HCT116 (cell line): ENCODE results near the gene SGK1. TPM values are rescaled to one million over a fixed set of nuclear protein-coding genes. Genes with fewer than 3 reads are reported as not detected.

Source experiments
- ATAC-seq: fragments of 200-7000 bp; cut with Tn5 transposase; 2 replicates; pipeline ENCODE4 v1.9.1; 2020; ENCODE audit warnings: mild to moderate bottlenecking, moderate library complexity
- BruUV-seq: library from RNA; stranded (reverse); fragments of 400-500 nt; replicated peaks from 2 replicates; lab custom pipeline; 2021; lab: Mats Ljungman, UMichigan
- CTCF ChIA-PET: fragments of 300-600 bp; sonication (Branson Sonifier 250); formaldehyde crosslinking; loops from one replicate; lab custom pipeline; 2021; ENCODE audit warnings: antibody characterized with exemption; lab: Charles Lee
- POLR2A ChIA-PET: fragments of 300-600, 350-600 bp; sonication (Branson Sonifier 250); formaldehyde crosslinking; loops from one replicate; lab custom pipeline; 2021; ENCODE audit warnings: antibody characterized with exemption; lab: Charles Lee
- RAD21 ChIA-PET, 2 experiments: fragments of 300-600 bp; sonication (Branson Sonifier 250); formaldehyde crosslinking; loops; one replicate each; lab custom pipeline; 2023; ENCODE audit warnings: low total read pairs in 2 of 2; ENCODE audit not compliant: uncharacterized antibody in 2 of 2, unreplicated experiment in 2 of 2, low non-redundant PET in 1 of 2; lab: Charles Lee
- DNase-seq: peaks from one replicate; pipeline ENCODE4 v3.0.0-alpha.2; 2010; ENCODE audit warnings: low read depth, low spot score
- H2AFZ ChIP-seq: fragments of 200-600 bp; shearing (Covaris generic), sonication (generic); 2 replicates; pipeline ENCODE4 v1.6.1; 2017; ENCODE audit warnings: low read depth, mixed run types, mixed read lengths, antibody characterized with exemption, low read length; ENCODE audit not compliant: poor library complexity, severe bottlenecking
- H3K27ac ChIP-seq: 2 replicates; pipeline ENCODE4 v1.5.1; 2012; ENCODE audit warnings: low read depth, low read length
- H3K27me3 ChIP-seq: fragments of 200-600 bp; sonication (generic); 2 replicates; pipeline ENCODE4 v1.6.1; 2016; ENCODE audit warnings: mixed run types, low read length, mixed read lengths; ENCODE audit not compliant: insufficient read depth
- H3K36me3 ChIP-seq, 2 experiments: fragments of 200-500 bp in 1 of 2; fragments of 200-600 bp in 1 of 2; sonication (Bioruptor generic) in 1 of 2; sonication (generic) in 1 of 2; 2 replicates each; pipeline versions ENCODE4 v1.5.1 to v1.6.1; 2014 to 2016; ENCODE audit warnings: low read length in 2 of 2, inconsistent platforms in 1 of 2, mixed read lengths in 1 of 2, mixed run types in 1 of 2; ENCODE audit not compliant: insufficient read depth in 2 of 2, control insufficient read depth in 1 of 2
- H3K4me1 ChIP-seq, 2 experiments: fragments of 200-600 bp in 1 of 2; sonication (generic) in 1 of 2; 2 replicates each; pipeline versions ENCODE4 v1.5.1 to v1.6.1; 2012 to 2017; ENCODE audit warnings: low read length in 2 of 2, inconsistent platforms in 1 of 2, mild to moderate bottlenecking in 1 of 2, mixed read lengths in 1 of 2, mixed run types in 1 of 2, moderate library complexity in 1 of 2; ENCODE audit not compliant: insufficient read depth in 2 of 2, control insufficient read depth in 1 of 2
- H3K4me2 ChIP-seq: fragments of 200-600 bp; sonication (generic); 2 replicates; pipeline ENCODE4 v1.6.1; 2017; ENCODE audit warnings: mixed run types, low read length, mixed read lengths
- H3K4me3 ChIP-seq, 2 experiments: fragments of 200-600 bp in 1 of 2; sonication (generic) in 1 of 2; replicated peaks in 1 of 2; 2 replicates each; pipeline ENCODE4 v1.5.1; 2011 to 2016; ENCODE audit warnings: low read length in 2 of 2, control low read depth in 1 of 2, low read depth in 1 of 2, mild to moderate bottlenecking in 1 of 2, mixed read lengths in 1 of 2, mixed run types in 1 of 2
- H3K79me2 ChIP-seq: fragments of 200-600 bp; sonication (generic); 2 replicates; pipeline ENCODE4 v1.6.1; 2017; ENCODE audit warnings: mild to moderate bottlenecking, mixed run types, low read length, moderate library complexity, mixed read lengths; ENCODE audit not compliant: insufficient read depth
- H3K9ac ChIP-seq: fragments of 200-600 bp; sonication (generic); 2 replicates; pipeline ENCODE4 v1.6.1; 2016; ENCODE audit warnings: low read length, mixed read lengths
- H3K9me2 ChIP-seq: fragments of 200-600 bp; sonication (generic), shearing (Covaris generic); 2 replicates; pipeline ENCODE4 v1.6.1; 2017; ENCODE audit warnings: mixed run types, mild to moderate bottlenecking, moderate library complexity; ENCODE audit not compliant: insufficient read depth
- H3K9me3 ChIP-seq, 2 experiments: fragments of 200-500 bp in 1 of 2; fragments of 200-600 bp in 1 of 2; sonication (Bioruptor generic) in 1 of 2; sonication (generic) in 1 of 2; 2 replicates each; pipeline ENCODE4 v1.6.1; 2014 to 2017; ENCODE audit warnings: low read length in 2 of 2, mixed read lengths in 2 of 2, inconsistent platforms in 1 of 2, low read depth in 1 of 2, mild to moderate bottlenecking in 1 of 2, mixed run types in 1 of 2, moderate library complexity in 1 of 2; ENCODE audit not compliant: control insufficient read depth in 1 of 2, insufficient read depth in 1 of 2
- H4K20me1 ChIP-seq: fragments of 200-600 bp; sonication (generic), shearing (Covaris generic); 2 replicates; pipeline ENCODE4 v1.6.1; 2017; ENCODE audit warnings: mixed run types, mild to moderate bottlenecking, moderate library complexity; ENCODE audit not compliant: insufficient read depth
- ATF3 ChIP-seq: IDR thresholded peaks from 2 replicates; pipeline ENCODE4 v1.6.1; 2012
- ELF1 ChIP-seq: IDR thresholded peaks from 2 replicates; pipeline ENCODE4 v1.6.1; 2012; ENCODE audit warnings: low read depth, borderline replicate concordance
- EZH2phosphoT487 ChIP-seq: fragments of 200-600 bp; IDR thresholded peaks from 2 replicates; pipeline ENCODE4 v1.6.1; 2018; ENCODE audit warnings: antibody characterized with exemption, borderline replicate concordance
- POLR2A ChIP-seq: IDR thresholded peaks from 2 replicates; pipeline ENCODE4 v1.7.0; 2011; ENCODE audit warnings: borderline replicate concordance; ENCODE audit not compliant: insufficient read depth, insufficient read length; ENCODE audit errors: extremely low read depth
- REST ChIP-seq: IDR thresholded peaks from 2 replicates; pipeline ENCODE4 v1.6.1; 2012; ENCODE audit warnings: low read depth
- ZBTB33 ChIP-seq: IDR thresholded peaks from 2 replicates; pipeline ENCODE4 v1.6.1; 2011; ENCODE audit warnings: mild to moderate bottlenecking, low read length, moderate library complexity; ENCODE audit not compliant: insufficient replicate concordance; ENCODE audit errors: extremely low read depth
- intact Hi-C: fragments of 100-400 bp; cut with micrococcal nuclease; formaldehyde crosslinking; loops from 2 replicates; pipeline ENCODE4 v1.10.0; 2022
- total RNA-seq: library from RNA; stranded (reverse); gene quantifications from one replicate; pipeline ENCODE4 v1.2.1, GENCODE V29; 2021; ENCODE audit not compliant: unreplicated experiment

SGK1 gene
- total RNA-seq, 1 experiment from 2014 or later, result 4.5 TPM

DNA sequence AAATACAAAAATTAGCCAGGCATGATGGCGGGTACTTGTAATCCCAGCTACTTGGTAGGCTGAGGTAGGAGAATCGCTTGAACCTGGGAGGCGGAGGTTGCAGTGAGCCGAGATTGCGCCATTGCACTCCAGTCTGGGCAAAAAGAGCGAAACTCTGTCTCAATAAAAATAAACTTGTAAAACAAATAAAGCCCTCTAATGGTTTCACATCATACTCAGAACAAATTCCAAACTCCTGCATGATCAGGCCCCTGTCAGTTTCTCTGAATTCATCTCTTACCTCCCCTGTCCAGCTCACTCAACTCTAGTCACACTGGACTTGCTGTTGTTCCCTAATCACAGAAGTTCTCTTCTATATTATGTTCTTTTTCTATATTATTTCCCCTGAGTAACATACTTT lies 43.1 kb upstream of the SGK1 start:
- Histone ChIP-seq H4K20me1 (no peaks in the 10 kb centered on the region), H3K27ac (no peak overlapping the region), H3K9me3 (no peaks in the 10 kb centered on the region; a peak in 1 of 4 replicates), H3K36me3 (no peaks in the 10 kb centered on the region), H3K79me2 (no peaks in the 10 kb centered on the region), H3K27me3 (no peaks in the 10 kb centered on the region), H3K9me2 (no peaks in the 10 kb centered on the region), H3K4me3 (no peak overlapping the region), H2AFZ (no peak overlapping the region), H3K4me2 (no peak overlapping the region), H3K9ac (no peak overlapping the region), H3K4me1 (peaks cover 3 to 16% of the 10 kb centered on the region in 2 experiments)
- ChIA-PET POLR2A (no interaction called here), CTCF (no interaction called here), RAD21 (no interaction called here)
- BruUV-seq, result no TSS peak
- no peak for TF ChIP-seq ELF1
- ATAC-seq (no peak), DNase-seq (no peak)
- intact Hi-C loops, result no loop called here

DNA sequence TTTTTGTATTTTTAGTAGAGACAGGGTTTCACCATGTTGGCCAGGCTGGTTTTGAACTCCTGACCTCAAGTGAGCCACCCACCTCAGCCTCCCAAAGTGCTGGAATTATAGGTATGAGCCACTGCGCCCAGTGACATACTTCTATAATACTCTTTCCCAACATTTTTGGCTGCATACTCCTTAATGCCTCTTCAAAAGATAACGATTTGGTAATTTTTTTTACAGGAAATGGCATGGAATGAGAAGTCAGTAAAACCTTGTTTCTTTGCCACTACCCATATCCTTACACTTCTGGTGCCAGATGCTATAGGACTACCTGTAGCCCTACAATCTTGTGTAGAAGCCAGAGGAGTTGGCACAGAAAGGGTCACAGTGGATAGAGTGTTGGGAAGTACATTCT lies 41.4 kb upstream of the SGK1 start:
- RAD21 ChIA-PET, result no interaction called here
- Histone ChIP-seq H2AFZ (no peak overlapping the region), H3K36me3 (no peaks in the 10 kb centered on the region), H3K27ac (no peak overlapping the region), H3K9me3 (no peaks in the 10 kb centered on the region; a peak in 1 of 4 replicates), H3K27me3 (no peaks in the 10 kb centered on the region), H3K9me2 (no peaks in the 10 kb centered on the region), H3K9ac (no peak overlapping the region), H3K4me1 (peaks cover 3 to 16% of the 10 kb centered on the region in 2 experiments), H3K79me2 (no peaks in the 10 kb centered on the region), H4K20me1 (no peaks in the 10 kb centered on the region), H3K4me2 (no peak overlapping the region), H3K4me3 (no peak overlapping the region)
- TF ChIP-seq EZH2phosphoT487, result no peak
- no peak for ATAC-seq
- no peak for DNase-seq
- CTCF ChIA-PET, result no interaction called here
- intact Hi-C loops, result no loop called here
- BruUV-seq, result no TSS peak
- POLR2A ChIA-PET, result no interaction called here

DNA sequence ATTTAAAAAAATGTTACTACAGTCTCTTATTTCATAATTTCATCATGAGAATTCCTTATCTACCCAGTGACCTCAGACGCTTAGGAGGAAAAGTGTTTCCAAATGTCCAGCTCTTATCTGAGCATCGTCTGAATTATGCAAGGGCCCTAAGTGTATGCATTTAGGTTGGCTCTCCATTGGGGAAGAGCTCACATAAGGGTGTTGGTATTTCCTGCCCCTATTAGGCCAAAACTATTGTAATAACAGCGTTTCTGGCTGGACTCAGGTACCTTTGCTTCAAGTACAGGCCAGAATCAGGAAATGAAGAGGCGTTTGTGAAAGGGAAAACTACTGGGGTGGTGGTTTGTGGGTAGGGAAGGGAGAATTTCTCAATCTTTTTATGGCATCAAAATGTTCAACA lies 40.4 kb upstream of the SGK1 start:
- Histone ChIP-seq H2AFZ (no peak overlapping the region), H3K4me2 (no peak overlapping the region), H3K27ac (no peak overlapping the region), H3K4me1 (peaks cover 3 to 9% of the 10 kb centered on the region in 2 experiments; a peak in 3 of 4 replicates), H3K36me3 (no peaks in the 10 kb centered on the region), H3K27me3 (no peaks in the 10 kb centered on the region), H3K9me2 (no peaks in the 10 kb centered on the region), H3K79me2 (no peaks in the 10 kb centered on the region), H3K9me3 (no peaks in the 10 kb centered on the region; a peak in 1 of 4 replicates), H3K9ac (no peak overlapping the region), H4K20me1 (no peaks in the 10 kb centered on the region), H3K4me3 (no peak overlapping the region)
- DNase-seq, result no peak
- no peak for ATAC-seq
- ChIA-PET CTCF (no interaction called here), POLR2A (no interaction called here), RAD21 (no interaction called here)
- intact Hi-C loops, result no loop called here
- no TSS peak for BruUV-seq
- no peak for TF ChIP-seq ATF3
- no peak for TF ChIP-seq POLR2A
- TF ChIP-seq ZBTB33, result no peak
- no peak for TF ChIP-seq ELF1
- TF ChIP-seq REST, result no peak
